Kidney (tissue), 14 donors: ENCODE data around the gene TCL1A. TPM values are rescaled to one million over a fixed set of nuclear protein-coding genes. Genes with fewer than 3 reads are reported as not detected.
"Not testable (repeated sequence)": the region's sequence is repeated elsewhere in the genome, so short reads cannot be mapped to it uniquely, and the experiment has no call there.

Experiments used
- DNase-seq, 5 donors: peaks; one replicate each; pipeline ENCODE4 v3.0.0-alpha.2; 2013 to 2020
- FAIRE-seq: peaks from 2 replicates; lab custom pipeline; 2012; peaks lifted over from hg19 to GRCh38; lab: Jason Lieb, UNC
- H3K27ac ChIP-seq, 2 donors: one replicate each; pipeline ENCODE4 v1.7.0; 2013; ENCODE audit warnings: low read depth in 2 of 2, low read length in 2 of 2, inconsistent platforms in 1 of 2
- H3K27me3 ChIP-seq: one replicate; pipeline ENCODE4 v1.7.1; 2013; ENCODE audit warnings: low read length, inconsistent platforms; ENCODE audit not compliant: control insufficient read depth, insufficient read depth
- H3K36me3 ChIP-seq, 3 donors: one replicate each; pipeline versions ENCODE4 v1.7.0 to v1.7.1; 2013; ENCODE audit warnings: low read length in 3 of 3, control low read depth in 1 of 3, inconsistent platforms in 1 of 3; ENCODE audit not compliant: insufficient read depth in 3 of 3, control insufficient read depth in 2 of 3
- H3K4me1 ChIP-seq, 3 donors: one replicate each; pipeline versions ENCODE4 v1.7.0 to v1.7.1; 2013; ENCODE audit warnings: low read length in 3 of 3, inconsistent platforms in 1 of 3, low read depth in 1 of 3; ENCODE audit not compliant: control insufficient read depth in 2 of 3, insufficient read depth in 2 of 3
- H3K4me3 ChIP-seq, 3 donors: one replicate each; pipeline versions ENCODE4 v1.7.0 to v1.8.1; 2013; ENCODE audit warnings: low read length in 3 of 3, control low read depth in 1 of 3, inconsistent platforms in 1 of 3
- H3K9ac ChIP-seq, 3 donors: one replicate each; pipeline versions ENCODE4 v1.7.0 to v1.7.1; 2013; ENCODE audit warnings: low read length in 3 of 3, control low read depth in 1 of 3, inconsistent platforms in 1 of 3
- H3K9me3 ChIP-seq, 3 donors: one replicate each; pipeline versions ENCODE4 v1.7.0 to v1.7.1; 2013; ENCODE audit warnings: low read length in 3 of 3, control low read depth in 1 of 3, inconsistent platforms in 1 of 3; ENCODE audit not compliant: control insufficient read depth in 2 of 3, insufficient read depth in 1 of 3
- CTCF ChIP-seq: IDR thresholded peaks from 3 replicates; pipeline ENCODE4 v1.5.1; 2012; ENCODE audit warnings: mild to moderate bottlenecking, moderate library complexity, borderline replicate concordance; ENCODE audit not compliant: insufficient read depth; ENCODE audit errors: extremely low read depth
- intact Hi-C: fragments of 100-400 bp; cut with DNase I; formaldehyde crosslinking; loops from one replicate; pipeline ENCODE4 v1.11.1; 2022
- polyA plus RNA-seq: library from polyadenylated mRNA; stranded (reverse); fragments of 350-450 nt; fragmentation: Illumina TruSeq; extraction: RNeasy Lipid Tissue Mini Kit (QIAGEN cat#74804); gene quantifications from one replicate; pipeline ENCODE4 v1.2.3, GENCODE V29; 2014; ENCODE audit warnings: low read depth, low replicate concordance; ENCODE audit not compliant: insufficient read depth
- total RNA-seq: library from RNA; stranded (reverse); fragmentation: NEBNext Ultra II Directional; extraction: Animal tissue kit (Norgen Biotek cat#: 25700); gene quantifications from one replicate; pipeline ENCODE4 v1.2.1, GENCODE V29; 2021
- donor health status: control.
- donor health status: control.
- donor health status: control.
- donor health status: control.
- donor health status: control.
- donor health status: DM: yes; HTN: yes; CAD: no.
- donor health status: Normal renal cell carcinoma (clear cell type).

TCL1A gene
- total and polyA plus RNA-seq, 2 donors from 2014 or later = 1.4 TPM; not detected in 1

GRCh38 chr14:95667249-95667693 is 46.7 kb downstream of the TCL1A start:
- no peak overlapping the region for H3K4me3 ChIP-seq
- intact Hi-C loops = no loop called here
- peaks cover 5 to 25% (median 18%) of the 10 kb centered on the region in 3 donors for H3K4me1 ChIP-seq
- FAIRE-seq (no peak), DNase-seq (peak in 2 of 5 donors; percentile 48 to 51)
- no peak for TF ChIP-seq CTCF
- no peak overlapping the region for H3K9ac ChIP-seq
- no peaks in the 10 kb centered on the region for H3K36me3 ChIP-seq
- H3K27ac ChIP-seq = no peak overlapping the region
- H3K9me3 ChIP-seq = no peaks in the 10 kb centered on the region
- H3K27me3 ChIP-seq = no peaks in the 10 kb centered on the region

- Histone ChIP-seq H3K9me3 (no peaks in the 10 kb centered on the region), H3K27ac (no peak overlapping the region), H3K4me1 (peaks cover 5 to 24% (median 21%) of the 10 kb centered on the region in 3 donors), H3K27me3 (no peaks in the 10 kb centered on the region), H3K9ac (no peak overlapping the region), H3K36me3 (no peaks in the 10 kb centered on the region), H3K4me3 (no peak overlapping the region)
- DNase-seq (no peak), FAIRE-seq (no peak)
- intact Hi-C loops = no loop called here
- TF ChIP-seq CTCF = no peak
These were observed 47.5 kb downstream of the TCL1A start for GRCh38 chr14:95666450-95666849.

GRCh38 chr14:95665530-95665929 is 48.4 kb downstream of the TCL1A start:
- H3K4me1 ChIP-seq = peaks cover 5 to 33% (median 29%) of the 10 kb centered on the region in 3 donors
- H3K27me3 ChIP-seq, H3K27ac ChIP-seq, H3K36me3 ChIP-seq, FAIRE-seq, H3K4me3 ChIP-seq, H3K9me3 ChIP-seq, DNase-seq, H3K9ac ChIP-seq, intact Hi-C loops: not testable (repeated sequence)

GRCh38 chr14:95664546-95664945 is 49.4 kb downstream of the TCL1A start:
- no peaks in the 10 kb centered on the region for H3K9me3 ChIP-seq

More at GRCh38 chr14:95664546-95664945, 49.4 kb downstream of the TCL1A start:
- FAIRE-seq = no peak
- Histone ChIP-seq H3K9ac (no peak overlapping the region), H3K4me1 (peaks cover 5 to 42% (median 36%) of the 10 kb centered on the region in 3 donors), H3K27ac (peak overlapping the region in 1 of 2 donors; percentile 3), H3K27me3 (no peaks in the 10 kb centered on the region), H3K36me3 (no peaks in the 10 kb centered on the region), H3K4me3 (no peak overlapping the region)
- intact Hi-C loops = no loop called here
- no peak for TF ChIP-seq CTCF
- no peak for DNase-seq
